ENCODE measurements around the gene IL12A.
A peak's percentile ranks its signal among the peaks of the same experiment; 100 is the strongest.

IL12A gene

GRCh38 chr3:160023476-160023875 lies 34.8 kb downstream of the IL12A start:
- TF ChIP-seq TOX (CRISPR knock-in tag; IDR thresholded peaks at IDR 0.05; ENCODE audit: borderline replicate concordance) (no peak), ARNTL (CRISPR knock-in tag; IDR thresholded peaks at IDR 0.05; ENCODE audit: borderline replicate concordance, low read depth) (no peak), ZNF70 (CRISPR knock-in tag; IDR thresholded peaks at IDR 0.05) (no peak), ZNF565 (CRISPR knock-in tag; conservative IDR thresholded peaks at IDR 0.05; ENCODE audit: low read depth) (no peak), TCF4 (CRISPR knock-in tag; IDR thresholded peaks at IDR 0.05; ENCODE audit: borderline replicate concordance) (no peak), CSRNP3 (CRISPR knock-in tag; IDR thresholded peaks at IDR 0.05) (no peak), CSDC2 (CRISPR knock-in tag; IDR thresholded peaks at IDR 0.05) (no peak), PPARA (CRISPR knock-in tag; IDR thresholded peaks at IDR 0.05; ENCODE audit: borderline replicate concordance) (no peak), BACH2 (CRISPR knock-in tag; IDR thresholded peaks at IDR 0.05; ENCODE audit: borderline replicate concordance) (no peak), OSR1 (CRISPR knock-in tag; IDR thresholded peaks at IDR 0.05) (no peak), ZC3H10 (CRISPR knock-in tag; IDR thresholded peaks at IDR 0.05) (no peak), POU6F1 (CRISPR knock-in tag; IDR thresholded peaks at IDR 0.05; ENCODE audit: borderline replicate concordance, low read depth) (no peak)
- TF ChIP-seq, protein P1, sequence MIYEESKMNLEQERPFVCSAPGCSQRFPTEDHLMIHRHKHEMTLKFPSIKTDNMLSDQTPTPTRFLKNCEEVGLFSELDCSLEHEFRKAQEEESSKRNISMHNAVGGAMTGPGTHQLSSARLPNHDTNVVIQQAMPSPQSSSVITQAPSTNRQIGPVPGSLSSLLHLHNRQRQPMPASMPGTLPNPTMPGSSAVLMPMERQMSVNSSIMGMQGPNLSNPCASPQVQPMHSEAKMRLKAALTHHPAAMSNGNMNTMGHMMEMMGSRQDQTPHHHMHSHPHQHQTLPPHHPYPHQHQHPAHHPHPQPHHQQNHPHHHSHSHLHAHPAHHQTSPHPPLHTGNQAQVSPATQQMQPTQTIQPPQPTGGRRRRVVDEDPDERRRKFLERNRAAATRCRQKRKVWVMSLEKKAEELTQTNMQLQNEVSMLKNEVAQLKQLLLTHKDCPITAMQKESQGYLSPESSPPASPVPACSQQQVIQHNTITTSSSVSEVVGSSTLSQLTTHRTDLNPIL (CRISPR knock-in tag; IDR thresholded peaks at IDR 0.05; ENCODE audit: low read depth), result no peak
- no peak; the same call in 2 of the 3 replicates for ATAC-seq

GRCh38 chr3:160027541-160028195 lies 39.0 kb downstream of the IL12A start:
- peak; percentile 88 for ATAC-seq
- no peak for TF ChIP-seq TOX (CRISPR knock-in tag; IDR thresholded peaks at IDR 0.05; ENCODE audit: borderline replicate concordance)
- no peak for TF ChIP-seq SNAI2 (CRISPR knock-in tag; IDR thresholded peaks at IDR 0.05)
- TF ChIP-seq GLIS3 (CRISPR knock-in tag; IDR thresholded peaks at IDR 0.05), result no peak
- TF ChIP-seq ZFP30 (CRISPR knock-in tag; IDR thresholded peaks at IDR 0.05), result no peak
- TF ChIP-seq ZFP3 (CRISPR knock-in tag; IDR thresholded peaks at IDR 0.05), result no peak
- no peak for TF ChIP-seq ISL1 (CRISPR knock-in tag; IDR thresholded peaks at IDR 0.05)
- no peak for TF ChIP-seq ESRRG (CRISPR knock-in tag; IDR thresholded peaks at IDR 0.05)
- TF ChIP-seq, protein P2, sequence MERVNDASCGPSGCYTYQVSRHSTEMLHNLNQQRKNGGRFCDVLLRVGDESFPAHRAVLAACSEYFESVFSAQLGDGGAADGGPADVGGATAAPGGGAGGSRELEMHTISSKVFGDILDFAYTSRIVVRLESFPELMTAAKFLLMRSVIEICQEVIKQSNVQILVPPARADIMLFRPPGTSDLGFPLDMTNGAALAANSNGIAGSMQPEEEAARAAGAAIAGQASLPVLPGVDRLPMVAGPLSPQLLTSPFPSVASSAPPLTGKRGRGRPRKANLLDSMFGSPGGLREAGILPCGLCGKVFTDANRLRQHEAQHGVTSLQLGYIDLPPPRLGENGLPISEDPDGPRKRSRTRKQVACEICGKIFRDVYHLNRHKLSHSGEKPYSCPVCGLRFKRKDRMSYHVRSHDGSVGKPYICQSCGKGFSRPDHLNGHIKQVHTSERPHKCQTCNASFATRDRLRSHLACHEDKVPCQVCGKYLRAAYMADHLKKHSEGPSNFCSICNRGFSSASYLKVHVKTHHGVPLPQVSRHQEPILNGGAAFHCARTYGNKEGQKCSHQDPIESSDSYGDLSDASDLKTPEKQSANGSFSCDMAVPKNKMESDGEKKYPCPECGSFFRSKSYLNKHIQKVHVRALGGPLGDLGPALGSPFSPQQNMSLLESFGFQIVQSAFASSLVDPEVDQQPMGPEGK (CRISPR knock-in tag; IDR thresholded peaks at IDR 0.05; ENCODE audit: borderline replicate concordance), result no peak
- TF ChIP-seq CSDC2 (CRISPR knock-in tag; IDR thresholded peaks at IDR 0.05), result no peak
- no peak for TF ChIP-seq ARNTL (CRISPR knock-in tag; IDR thresholded peaks at IDR 0.05; ENCODE audit: borderline replicate concordance, low read depth)
- TF ChIP-seq BACH2 (CRISPR knock-in tag; IDR thresholded peaks at IDR 0.05; ENCODE audit: borderline replicate concordance), result no peak
- TF ChIP-seq OSR1 (CRISPR knock-in tag; IDR thresholded peaks at IDR 0.05), result no peak
- no peak for TF ChIP-seq CSRNP3 (CRISPR knock-in tag; IDR thresholded peaks at IDR 0.05)
- TF ChIP-seq, protein P3, sequence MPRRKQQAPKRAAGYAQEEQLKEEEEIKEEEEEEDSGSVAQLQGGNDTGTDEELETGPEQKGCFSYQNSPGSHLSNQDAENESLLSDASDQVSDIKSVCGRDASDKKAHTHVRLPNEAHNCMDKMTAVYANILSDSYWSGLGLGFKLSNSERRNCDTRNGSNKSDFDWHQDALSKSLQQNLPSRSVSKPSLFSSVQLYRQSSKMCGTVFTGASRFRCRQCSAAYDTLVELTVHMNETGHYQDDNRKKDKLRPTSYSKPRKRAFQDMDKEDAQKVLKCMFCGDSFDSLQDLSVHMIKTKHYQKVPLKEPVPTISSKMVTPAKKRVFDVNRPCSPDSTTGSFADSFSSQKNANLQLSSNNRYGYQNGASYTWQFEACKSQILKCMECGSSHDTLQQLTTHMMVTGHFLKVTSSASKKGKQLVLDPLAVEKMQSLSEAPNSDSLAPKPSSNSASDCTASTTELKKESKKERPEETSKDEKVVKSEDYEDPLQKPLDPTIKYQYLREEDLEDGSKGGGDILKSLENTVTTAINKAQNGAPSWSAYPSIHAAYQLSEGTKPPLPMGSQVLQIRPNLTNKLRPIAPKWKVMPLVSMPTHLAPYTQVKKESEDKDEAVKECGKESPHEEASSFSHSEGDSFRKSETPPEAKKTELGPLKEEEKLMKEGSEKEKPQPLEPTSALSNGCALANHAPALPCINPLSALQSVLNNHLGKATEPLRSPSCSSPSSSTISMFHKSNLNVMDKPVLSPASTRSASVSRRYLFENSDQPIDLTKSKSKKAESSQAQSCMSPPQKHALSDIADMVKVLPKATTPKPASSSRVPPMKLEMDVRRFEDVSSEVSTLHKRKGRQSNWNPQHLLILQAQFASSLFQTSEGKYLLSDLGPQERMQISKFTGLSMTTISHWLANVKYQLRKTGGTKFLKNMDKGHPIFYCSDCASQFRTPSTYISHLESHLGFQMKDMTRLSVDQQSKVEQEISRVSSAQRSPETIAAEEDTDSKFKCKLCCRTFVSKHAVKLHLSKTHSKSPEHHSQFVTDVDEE (CRISPR knock-in tag; IDR thresholded peaks at IDR 0.05), result no peak
- TF ChIP-seq ZNF70 (CRISPR knock-in tag; IDR thresholded peaks at IDR 0.05), result no peak
- TF ChIP-seq POU6F1 (CRISPR knock-in tag; IDR thresholded peaks at IDR 0.05; ENCODE audit: borderline replicate concordance, low read depth), result no peak
